Measurements from ENCODE around the gene PEAK1. TPM values are rescaled to one million over a fixed set of nuclear protein-coding genes. Genes with fewer than 3 reads are reported as not detected.

The PEAK1 gene
- 10 to 100 TPM; 68.8 to 79.1 (median 78.7) TPM for total RNA-seq

GRCh38 chr15:77419836-77420609 is at the start of gene PEAK1:
PEAK1 (minus strand) TSS chr15:77420104; CDS start chr15:77181926, 238,178 bp downstream.
- no peak for TF ChIP-seq CTCF (IDR thresholded peaks at IDR 0.05; ENCODE audit: low read depth)

GRCh38 chr15:77468896-77469295 is 49.0 kb upstream of the PEAK1 start:
- no peak for TF ChIP-seq CTCF (IDR thresholded peaks at IDR 0.05; ENCODE audit: low read depth)

- TF ChIP-seq CTCF (IDR thresholded peaks at IDR 0.05; ENCODE audit: low read depth): no peak
Observed at GRCh38 chr15:77466521-77466920, 46.6 kb upstream of the PEAK1 start.

GRCh38 chr15:77464129-77464865 is 44.4 kb upstream of the PEAK1 start:
- TF ChIP-seq CTCF (IDR thresholded peaks at IDR 0.05; ENCODE audit: low read depth): no peak

GRCh38 chr15:77461486-77461885 is 41.6 kb upstream of the PEAK1 start:
- TF ChIP-seq CTCF (IDR thresholded peaks at IDR 0.05; ENCODE audit: low read depth): no peak

GRCh38 chr15:77459031-77459430 is 39.1 kb upstream of the PEAK1 start:
- TF ChIP-seq CTCF (IDR thresholded peaks at IDR 0.05; ENCODE audit: low read depth): no peak

GRCh38 chr15:77457905-77458265 is 38.0 kb upstream of the PEAK1 start:
- TF ChIP-seq CTCF (IDR thresholded peaks at IDR 0.05; ENCODE audit: low read depth): no peak
